ENCODE data around the gene GAS6. TPM values are rescaled to one million over a fixed set of nuclear protein-coding genes. Genes with fewer than 3 reads are reported as not detected.

GAS6 gene
- total and polyA plus RNA-seq, 2 donors (not counting 3 experiments of a cell fraction or from before 2014, with no cell fraction given), result 69.2 to 109 TPM

GRCh38 chr13:113840541-113841352 lies 23.1 kb downstream of the GAS6 start:
- Histone ChIP-seq H3K27ac (ENCODE audit: insufficient read depth, low read depth, low read length) (no peak overlapping the region), H3K9ac (replicated peaks; ENCODE audit: extremely low read depth, insufficient read depth, low read length) (no peak overlapping the region), H3K4me1 (ENCODE audit: control insufficient read depth, extremely low read depth, insufficient read depth, low read length) (peaks cover 13% of the 10 kb centered on the region), H3K4me3 (replicated peaks in 1 of 3; ENCODE audit: insufficient read depth in 1 of 3, low read depth in 1 of 3, low read length in 3 of 3) (no peak overlapping the region), H2AFZ (ENCODE audit: low read depth, low read length) (no peak overlapping the region), H3K9me1 (replicated peaks; ENCODE audit: control insufficient read depth, extremely low read depth, insufficient read depth, low read length) (no peaks in the 10 kb centered on the region), H3K27me3 (ENCODE audit: control insufficient read depth in 2 of 2, insufficient read depth in 2 of 2, low read length in 2 of 2) (no peaks in the 10 kb centered on the region), H3K4me2 (ENCODE audit: insufficient read depth, low read length) (no peak overlapping the region), H3K79me2 (ENCODE audit: control insufficient read depth, insufficient read depth, low read length) (no peaks in the 10 kb centered on the region), H3K9me3 (replicated peaks; ENCODE audit: control insufficient read depth, insufficient read depth, low read length) (no peaks in the 10 kb centered on the region), H3K36me3 (ENCODE audit: control insufficient read depth in 2 of 2, extremely low read depth in 1 of 2, insufficient read depth in 2 of 2, low read length in 2 of 2) (peaks cover 0 to 4% of the 10 kb centered on the region in 2 experiments), H4K20me1 (replicated peaks; ENCODE audit: control insufficient read depth, extremely low read depth, insufficient read depth, low read length) (no peaks in the 10 kb centered on the region)
- dilution Hi-C loops (cut with MboI; ENCODE audit: extremely low pct_ligation_motif_present, low sequenced_read_pairs), result no loop called here
- BruUV-seq (replicated peaks), result no TSS peak
- intact Hi-C loops (cut with micrococcal nuclease), result no loop called here
- FAIRE-seq (no peak), DNase-seq (ENCODE audit: low read depth, low spot score) (no peak)
- ChIA-PET CTCF (interaction anchor here (0.9 to 1.3 kb wide), 3 partner anchors 35 to 64 kb away, joined by 3 to 4 read pairs (median 3); no protein-coding TSS in a partner anchor), POLR2A (no interaction called here)
- TF ChIP-seq GATA2 (IDR thresholded peaks at IDR 0.05; ENCODE audit: insufficient read depth, insufficient read length, low read depth, low read length) (no peak), MAX (IDR thresholded peaks at IDR 0.05; ENCODE audit: insufficient read depth, insufficient read length) (no peak), JUN (IDR thresholded peaks at IDR 0.05; ENCODE audit: borderline replicate concordance, insufficient read depth, insufficient read length, low read depth) (no peak), POLR2A (IDR thresholded peaks at IDR 0.05; ENCODE audit: low read depth, low read length) (no peak), POLR2AphosphoS5 (IDR thresholded peaks at IDR 0.05; ENCODE audit: insufficient read depth, low read depth, low read length) (no peak), MYC (IDR thresholded peaks at IDR 0.05; ENCODE audit: low read depth, low read length) (no peak), EZH2 (IDR thresholded peaks at IDR 0.05; ENCODE audit: borderline replicate concordance, low read depth, low read length, severe bottlenecking) (no peak), CTCF (IDR thresholded peaks at IDR 0.05; ENCODE audit: extremely low read depth in 1 of 2, insufficient read depth in 1 of 2, low read depth in 1 of 2, low read length in 2 of 2) (no peak)

All from endothelial cell of umbilical vein (primary cell).